HepG2 (cell line): ENCODE data around the gene RPS6KA2. TPM values are rescaled to one million over a fixed set of nuclear protein-coding genes. Genes with fewer than 3 reads are reported as not detected.
A peak's percentile ranks its signal among the peaks of the same experiment; 100 is the strongest.
"Not testable (repeated sequence)": the region's sequence is repeated elsewhere in the genome, so short reads cannot be mapped to it uniquely, and the experiment has no call there.

Experiments used
- CBX5 ChIP-seq: sonication (generic); formaldehyde crosslinking; IDR thresholded peaks from 2 replicates; pipeline ENCODE4 v1.4.0; 2020; ENCODE audit warnings: missing genetic modification reagents, borderline replicate concordance
- CTCF ChIP-seq: sonication (generic); formaldehyde crosslinking; IDR thresholded peaks from 2 replicates; pipeline ENCODE4 v1.5.0; 2020; ENCODE audit warnings: mild to moderate bottlenecking, missing genetic modification reagents, moderate library complexity
- FOXC1 ChIP-seq: sonication (generic); formaldehyde crosslinking; IDR thresholded peaks from 2 replicates; pipeline ENCODE4 v1.8.0; 2022; ENCODE audit warnings: mild to moderate bottlenecking, missing genetic modification reagents, borderline replicate concordance
- FOXO1 ChIP-seq: sonication (generic); formaldehyde crosslinking; IDR thresholded peaks from 2 replicates; pipeline ENCODE4 v1.4.0; 2020; ENCODE audit warnings: missing genetic modification reagents
- KDM5B ChIP-seq: sonication (generic); formaldehyde crosslinking; IDR thresholded peaks from 2 replicates; pipeline ENCODE4 v1.4.0; 2020; ENCODE audit warnings: missing genetic modification reagents, mild to moderate bottlenecking, borderline replicate concordance
- LBX2 ChIP-seq: sonication (generic); formaldehyde crosslinking; IDR thresholded peaks from 2 replicates; pipeline ENCODE4 v1.5.0; 2020; ENCODE audit warnings: missing genetic modification reagents, mild to moderate bottlenecking, borderline replicate concordance
- LCORL ChIP-seq, 2 experiments: fragments of 450-650 bp in 1 of 2; sonication (generic) in 1 of 2; formaldehyde crosslinking in 1 of 2; IDR thresholded peaks; 2 replicates each; pipeline versions ENCODE4 v1.5.0 to v1.6.1; 2017 to 2020; ENCODE audit warnings: antibody characterized with exemption in 1 of 2, missing genetic modification reagents in 1 of 2
- NFKBIZ ChIP-seq: IDR thresholded peaks from 2 replicates; pipeline ENCODE4 v1.6.1; 2018; ENCODE audit warnings: missing genetic modification reagents, missing compliant biosample characterization
- NR2F6 ChIP-seq, 2 experiments: IDR thresholded peaks; 2 replicates each; pipeline ENCODE4 v1.6.1; 2016; ENCODE audit warnings: antibody characterized with exemption in 1 of 2, mild to moderate bottlenecking in 1 of 2
- PHF21A ChIP-seq: sonication (generic); formaldehyde crosslinking; IDR thresholded peaks from 2 replicates; pipeline ENCODE4 v1.5.0; 2020; ENCODE audit warnings: mild to moderate bottlenecking, missing genetic modification reagents
- REPIN1 ChIP-seq: sonication (generic); formaldehyde crosslinking; IDR thresholded peaks from 2 replicates; pipeline ENCODE4 v1.8.0; 2022; ENCODE audit warnings: missing genetic modification reagents, low read depth, mild to moderate bottlenecking, borderline replicate concordance
- SALL1 ChIP-seq: sonication (generic); formaldehyde crosslinking; IDR thresholded peaks from 2 replicates; pipeline ENCODE4 v1.8.0; 2022; ENCODE audit warnings: mild to moderate bottlenecking, missing genetic modification reagents
- SMAD9 ChIP-seq: sonication (generic); formaldehyde crosslinking; IDR thresholded peaks from 2 replicates; pipeline ENCODE4 v1.5.1; 2020; ENCODE audit warnings: mild to moderate bottlenecking, missing genetic modification reagents
- ZFP1 ChIP-seq: IDR thresholded peaks from 2 replicates; pipeline ENCODE4 v1.6.1; 2016
- ZNF142 ChIP-seq: sonication (generic); formaldehyde crosslinking; IDR thresholded peaks from 2 replicates; pipeline ENCODE4 v1.4.0; 2020; ENCODE audit warnings: missing genetic modification reagents
- ZNF263 ChIP-seq: sonication (generic); formaldehyde crosslinking; IDR thresholded peaks from 2 replicates; pipeline ENCODE4 v1.4.0; 2020; ENCODE audit warnings: missing genetic modification reagents
- ZNF556 ChIP-seq: sonication (generic); formaldehyde crosslinking; IDR thresholded peaks from 2 replicates; pipeline ENCODE4 v1.4.0; 2020; ENCODE audit warnings: mild to moderate bottlenecking, missing genetic modification reagents, borderline replicate concordance
- ZNF761 ChIP-seq: sonication (generic); formaldehyde crosslinking; conservative IDR thresholded peaks from 2 replicates; pipeline ENCODE4 v1.4.0; 2020; ENCODE audit warnings: mild to moderate bottlenecking, missing genetic modification reagents
- ZNF768 ChIP-seq: sonication (generic); formaldehyde crosslinking; IDR thresholded peaks from 2 replicates; pipeline ENCODE4 v1.4.0; 2020; ENCODE audit warnings: missing genetic modification reagents
- polyA plus RNA-seq, 8 experiments: library from polyadenylated mRNA; depleted of rRNA in 3 of 8; stranded (reverse) in 7 of 8; unstranded in 1 of 8; fragments of >200 nt; fragmentation: Illumina TruSeq in 4 of 8; extraction: Trizol in 4 of 8; gene quantifications; 2 replicates each; pipeline versions ENCODE4 v1.2.1 to v1.2.3, GENCODE V29; 2011 to 2016; ENCODE audit warnings: low read depth in 4 of 8, missing spikeins in 1 of 8, mixed read lengths in 1 of 8; ENCODE audit not compliant: insufficient read depth in 1 of 8
- total RNA-seq, 5 experiments: library from RNA; depleted of rRNA; stranded (reverse); fragments of >200 nt; fragmentation: Illumina TruSeq; extraction: Trizol; gene quantifications; 2 replicates each; pipeline ENCODE4 v1.2.3, GENCODE V29; 2016; ENCODE audit warnings: low read depth in 1 of 5

The RPS6KA2 gene
- total and polyA plus RNA-seq, 2 of the 13 experiments (the other 11 are each of a cell fraction or from before 2014, with no cell fraction given): 0.22 to 0.38 TPM

- TF ChIP-seq KDM5B (CRISPR knock-in tag): peak; percentile 28; the same call in 1 of the 2 replicates
- TF ChIP-seq SALL1 (CRISPR knock-in tag): peak; percentile 81
- TF ChIP-seq LCORL (IDR thresholded peaks at IDR 0.05): not testable (repeated sequence)
- peak; percentile 54; the same call in 1 of the 2 replicates for TF ChIP-seq LCORL (CRISPR knock-in tag; IDR thresholded peaks at IDR 0.05)
- 0 out of 2 replicates have a peak, but pooled peaks have one; percentile 37 for TF ChIP-seq FOXO1
- TF ChIP-seq ZNF761 (CRISPR knock-in tag): 0 out of 2 replicates have a peak, but pooled peaks have one; percentile 33
- TF ChIP-seq NR2F6 (IDR thresholded peaks at IDR 0.05): peak; percentile 34; the same call in 1 of the 2 replicates
- TF ChIP-seq NR2F6 (CRISPR knock-in tag; IDR thresholded peaks at IDR 0.05): 0 out of 2 replicates have a peak, but pooled peaks have one; percentile 39
- TF ChIP-seq PHF21A (CRISPR knock-in tag): peak; percentile 41; the same call in 1 of the 2 replicates
- TF ChIP-seq ZNF263: peak; percentile 26; the same call in 1 of the 2 replicates
- peak; percentile 15; the same call in 1 of the 2 replicates for TF ChIP-seq ZNF768 (CRISPR knock-in tag)
- peak; percentile 74; the same call in 1 of the 2 replicates for TF ChIP-seq FOXC1 (CRISPR knock-in tag)
- TF ChIP-seq ZNF556 (CRISPR knock-in tag): peak; percentile 47; the same call in 1 of the 2 replicates
- TF ChIP-seq ZNF142: 0 out of 2 replicates have a peak, but pooled peaks have one; percentile 40
- TF ChIP-seq SMAD9 (CRISPR knock-in tag): 0 out of 2 replicates have a peak, but pooled peaks have one; percentile 67
- TF ChIP-seq REPIN1 (CRISPR knock-in tag): peak; percentile 69; the same call in 1 of the 2 replicates
- peak; percentile 100 for TF ChIP-seq CTCF (CRISPR knock-in tag)
- 0 out of 2 replicates have a peak, but pooled peaks have one; percentile 20 for TF ChIP-seq NFKBIZ (CRISPR knock-in tag)
- TF ChIP-seq ZFP1 (CRISPR knock-in tag): 0 out of 2 replicates have a peak, but pooled peaks have one; percentile 7
- TF ChIP-seq CBX5: peak; percentile 53; the same call in 1 of the 2 replicates
- 0 out of 2 replicates have a peak, but pooled peaks have one; percentile 25 for TF ChIP-seq LBX2 (CRISPR knock-in tag)
Observed at GRCh38 chr6:166400649-166401250, 226.3 kb downstream of the RPS6KA2 start (continued).
